HG02571 (cell line): ENCODE measurements around the gene NUDCD2.
"Not testable (repeated sequence)": the region's sequence is repeated elsewhere in the genome, so short reads cannot be mapped to it uniquely, and the experiment has no call there.

ENCODE experiments used
- ATAC-seq: cut with Tn5 transposase; IDR thresholded peaks from one replicate; pipeline ENCODE4 v1.9.1; 2021; ENCODE audit warnings: mild to moderate bottlenecking, moderate library complexity; ENCODE audit not compliant: unreplicated experiment

Gene NUDCD2

DNA sequence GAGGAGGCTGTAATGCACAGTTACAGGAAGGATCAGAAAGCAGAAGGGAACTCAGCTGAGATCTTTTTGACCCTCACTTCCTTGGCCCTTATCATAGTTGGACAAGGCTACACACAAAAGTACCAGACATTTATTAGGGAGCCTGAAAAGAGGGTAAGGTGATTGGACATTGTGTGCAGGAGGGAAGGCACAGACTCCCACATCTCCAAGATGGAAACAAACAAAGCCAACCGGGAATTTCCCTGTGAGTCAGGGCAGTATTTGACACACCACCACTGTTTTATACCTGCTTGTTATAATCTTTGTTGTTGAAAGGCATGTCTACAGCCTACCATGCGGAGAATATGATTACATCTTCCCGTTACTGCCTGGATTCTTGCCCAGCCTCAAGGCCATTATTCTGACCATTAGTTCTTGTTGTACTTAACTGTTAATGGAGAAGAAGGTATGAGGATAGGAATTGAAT lies 25.5 kb downstream of the NUDCD2 start:
- ATAC-seq, result no peak

DNA sequence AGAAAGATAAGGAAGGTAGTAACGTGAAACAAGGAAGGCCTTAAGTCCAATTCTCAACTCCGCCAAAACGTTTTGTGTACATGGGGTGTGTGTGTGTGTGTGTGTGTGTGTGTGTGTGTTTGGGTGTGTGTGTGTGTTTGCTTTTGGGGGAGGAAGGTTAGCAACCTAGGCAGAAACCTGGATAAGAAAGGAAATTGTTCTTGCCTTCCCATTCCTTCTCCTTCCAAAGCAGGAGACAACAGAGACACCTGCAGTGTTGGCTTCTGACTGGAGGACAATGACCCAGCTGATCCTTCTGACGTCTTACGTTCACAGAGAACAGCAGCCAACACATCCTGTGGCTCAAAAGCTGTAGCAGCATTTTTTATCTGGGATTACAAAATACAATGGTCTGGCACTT lies 26.6 kb downstream of the NUDCD2 start:
- ATAC-seq, result no peak

DNA sequence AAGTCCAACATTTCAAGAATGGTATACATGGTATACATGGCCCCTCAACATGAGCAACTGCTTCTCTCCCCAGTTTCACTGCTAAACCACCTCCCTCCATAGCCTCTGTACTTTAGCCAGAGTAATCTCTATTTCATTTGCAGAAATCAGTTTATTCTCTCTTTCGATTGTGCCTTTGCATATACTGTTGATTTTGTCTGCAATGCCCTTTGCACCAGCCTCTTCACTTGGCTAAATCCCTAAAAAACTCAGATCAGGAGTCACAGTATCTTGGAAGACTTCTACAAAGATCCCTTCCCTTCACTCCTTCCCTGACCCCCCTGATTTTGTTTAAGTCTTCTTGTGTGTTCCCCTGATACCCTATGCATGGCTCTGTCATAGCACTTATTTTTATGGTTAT lies 27.4 kb downstream of the NUDCD2 start:
- ATAC-seq, result no peak

- ATAC-seq, result not testable (repeated sequence)
Measured at GRCh38 chr5:163426128-163426527, 33.8 kb downstream of the NUDCD2 start.

DNA sequence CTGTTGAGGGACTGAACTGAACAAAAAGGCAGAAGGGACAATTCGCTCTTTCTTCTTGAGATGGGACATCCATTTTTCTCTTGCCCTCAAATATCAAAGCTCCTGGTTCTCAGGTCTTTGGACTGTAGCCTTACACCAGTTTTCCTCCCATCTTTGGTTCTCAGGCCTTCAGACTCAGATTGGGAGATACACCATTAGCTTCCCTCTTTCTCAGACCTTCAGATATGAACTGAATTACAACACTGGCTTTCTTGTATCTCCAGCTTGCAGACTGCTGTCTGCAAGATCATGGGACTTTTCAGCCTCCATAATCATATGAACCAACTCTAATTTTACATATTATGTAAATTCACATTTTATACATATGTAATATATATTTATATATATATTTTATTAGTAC lies 35.1 kb downstream of the NUDCD2 start:
- ATAC-seq, result no peak

DNA sequence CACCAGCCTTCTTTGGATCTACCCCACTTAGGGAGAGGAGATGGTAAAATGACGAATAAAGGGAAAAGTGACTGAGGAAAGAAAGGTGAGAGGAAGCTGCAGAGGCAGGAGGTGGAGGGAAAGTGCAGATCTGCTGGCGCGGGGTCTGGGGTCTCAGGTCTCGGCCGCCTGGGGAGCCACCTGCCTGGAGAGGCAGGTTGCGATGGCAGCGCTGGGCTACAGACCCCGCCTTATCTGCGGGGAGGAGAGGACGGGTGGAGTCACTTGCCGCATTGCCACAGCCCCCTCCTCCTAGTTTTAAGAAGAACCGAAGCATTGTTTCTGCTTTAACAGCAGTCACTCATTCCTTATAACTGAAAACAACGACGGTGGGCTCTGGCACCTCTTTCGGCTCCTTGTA lies 44.2 kb downstream of the NUDCD2 start:
- not testable (repeated sequence) for ATAC-seq

GRCh38 chr5:163410505-163410904 lies 49.4 kb downstream of the NUDCD2 start:
- no peak for ATAC-seq

- ATAC-seq, result no peak
Measured at GRCh38 chr5:163409384-163409783, 50.5 kb downstream of the NUDCD2 start.

DNA sequence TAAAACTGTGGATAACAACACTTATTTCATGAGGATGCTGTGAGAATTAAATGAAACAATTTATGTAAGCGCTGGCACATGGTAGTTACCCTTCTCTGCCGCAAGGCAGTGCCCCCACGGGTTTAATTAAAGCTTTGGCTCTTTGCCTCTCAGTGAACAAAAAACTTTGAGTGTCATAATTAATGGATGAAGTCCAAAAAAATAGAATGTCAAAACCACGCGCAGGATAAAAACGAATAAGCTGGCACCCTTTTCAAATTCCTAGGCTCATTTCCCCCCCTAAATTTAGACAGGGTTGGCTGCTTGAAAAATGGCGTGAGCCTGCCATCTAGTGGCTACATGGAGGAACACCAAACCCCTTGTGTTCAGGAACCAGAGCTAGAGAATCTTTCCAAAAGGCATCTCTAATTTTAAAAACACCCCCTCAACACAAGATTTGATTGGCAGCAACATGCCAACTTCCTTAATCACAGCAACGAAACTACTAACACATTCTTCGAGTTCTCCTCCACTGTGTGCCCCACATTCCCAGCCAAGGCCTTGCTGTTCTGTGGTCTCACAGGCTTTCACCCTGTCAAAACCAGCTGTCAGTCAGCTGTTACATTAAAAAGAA lies 51.5 kb downstream of the NUDCD2 start:
- peak; percentile 66 for ATAC-seq

DNA sequence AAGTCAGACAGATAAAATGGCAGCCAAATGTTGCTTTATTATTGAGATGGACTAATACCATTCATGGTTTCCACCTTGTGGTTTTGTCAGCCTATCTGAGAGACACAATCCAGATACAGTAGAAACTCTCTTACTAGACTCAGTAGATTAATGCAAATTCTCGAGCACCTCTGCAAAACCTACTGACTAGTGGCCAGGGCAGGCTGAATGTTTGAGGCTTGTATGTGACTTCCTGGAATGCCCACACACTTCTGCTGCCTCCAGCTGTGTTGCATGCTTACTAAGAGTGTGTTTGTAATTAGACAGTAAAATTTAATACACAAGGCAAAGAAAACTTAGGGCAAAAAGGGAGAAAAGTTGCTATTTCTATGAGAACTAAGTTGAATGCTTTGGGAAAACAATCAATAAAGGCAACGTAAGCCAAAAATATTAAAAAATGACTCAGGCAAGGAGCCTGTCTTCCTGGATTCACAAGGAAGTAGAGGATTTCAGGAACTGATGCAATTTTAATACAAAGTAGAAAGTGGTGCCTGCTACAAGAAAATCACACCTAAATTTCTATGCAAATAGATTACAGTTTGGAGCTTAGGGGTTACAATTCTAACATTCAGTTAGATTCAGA lies 52.8 kb downstream of the NUDCD2 start:
- peak; percentile 90 for ATAC-seq

- ATAC-seq, result no peak
Measured at GRCh38 chr5:163404364-163405173, 55.3 kb downstream of the NUDCD2 start.

- no peak for ATAC-seq
Measured at GRCh38 chr5:163402007-163402406, 57.9 kb downstream of the NUDCD2 start.

DNA sequence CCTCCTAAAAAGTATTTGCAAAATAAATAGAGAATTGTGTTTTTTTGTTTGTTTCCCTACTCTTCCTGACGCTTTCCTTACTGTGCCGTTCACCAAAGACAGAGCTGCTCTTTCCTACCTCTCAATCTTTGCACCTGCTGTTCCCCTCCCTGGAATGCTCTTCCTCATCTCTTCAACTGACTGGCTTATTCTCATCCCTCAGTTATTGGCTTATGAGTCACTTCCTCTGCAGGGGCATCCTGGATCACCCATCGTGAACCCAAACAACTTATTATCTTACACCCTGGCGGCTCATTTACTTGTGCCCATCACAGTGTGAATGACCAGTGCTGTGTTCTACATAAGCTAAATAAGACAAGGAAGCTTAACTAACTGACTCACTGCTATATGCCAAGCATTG lies 58.6 kb downstream of the NUDCD2 start:
- ATAC-seq, result no peak

GRCh38 chr5:163399923-163400322 lies 60.0 kb downstream of the NUDCD2 start:
- no peak for ATAC-seq

DNA sequence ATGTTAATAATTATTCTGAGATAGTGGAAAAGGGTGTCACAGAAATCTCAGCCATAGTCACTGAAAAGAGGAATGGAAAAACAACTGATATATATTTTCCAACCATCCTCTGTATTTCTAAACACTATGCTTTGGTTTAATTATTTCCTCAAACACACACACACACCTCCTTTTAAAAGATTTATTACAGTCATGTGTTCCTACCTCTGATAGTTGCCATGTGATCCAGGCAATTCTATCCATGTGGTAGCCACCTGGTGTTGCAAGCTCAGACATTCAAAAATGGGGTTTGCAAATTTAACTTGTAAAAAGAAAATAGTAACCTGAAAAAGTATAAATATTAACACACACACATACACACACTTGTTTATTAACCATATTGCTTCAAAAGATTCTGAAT lies 62.5 kb downstream of the NUDCD2 start:
- no peak for ATAC-seq

GRCh38 chr5:163396818-163397340 lies 63.0 kb downstream of the NUDCD2 start:
- ATAC-seq, result not testable (repeated sequence)
